Measurements from ENCODE around the gene ALKBH1. TPM values are rescaled to one million over a fixed set of nuclear protein-coding genes. Genes with fewer than 3 reads are reported as not detected.
"Not testable (repeated sequence)": the region's sequence is repeated elsewhere in the genome, so short reads cannot be mapped to it uniquely, and the experiment has no call there.

ALKBH1 gene
- polyA plus RNA-seq, 4 donors: 5.8 to 12.1 (median 9.5) TPM

DNA sequence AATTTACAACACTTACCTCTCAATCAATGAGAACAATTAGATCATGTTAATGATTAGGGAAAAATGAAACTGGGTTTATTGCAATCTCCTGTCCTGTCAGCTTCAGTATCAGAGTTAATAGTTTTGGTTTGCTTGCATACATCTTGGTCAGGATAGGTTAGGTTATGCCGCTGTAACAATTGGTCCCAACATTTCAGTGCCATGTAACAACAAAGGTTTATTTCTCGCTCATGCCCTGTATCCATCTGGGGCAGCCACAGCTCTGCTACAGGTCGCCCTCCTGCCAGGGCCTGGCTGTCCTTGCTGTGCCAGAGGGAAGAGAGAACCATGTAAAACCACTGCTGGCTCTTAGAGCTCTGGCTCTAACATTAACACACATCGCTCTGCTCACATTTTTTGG, 60.9 kb downstream of the ALKBH1 start:
- H3K27me3 ChIP-seq (ENCODE audit: control insufficient read depth in 3 of 3, insufficient read depth in 3 of 3, low read length in 3 of 3): peaks cover 0 to 4% (median 0%) of the 10 kb centered on the region in 3 donors
- FAIRE-seq (no peak), DNase-seq (no peak)
- H3K4me1 ChIP-seq (ENCODE audit: control insufficient read depth in 3 of 3, insufficient read depth in 2 of 3, low read depth in 1 of 3, low read length in 2 of 3): no peaks in the 10 kb centered on the region
- H3K36me3 ChIP-seq (ENCODE audit: control insufficient read depth in 3 of 3, insufficient read depth in 2 of 3, low read depth in 1 of 3, low read length in 3 of 3): no peaks in the 10 kb centered on the region
- H3K4me3 ChIP-seq (ENCODE audit: low read depth in 1 of 3, low read length in 3 of 3): no peak overlapping the region
- 87 to 97% (median 97%) methylated on average over 4 of the region's 4 CpGs for WGBS, 3 donors
- peaks cover 0 to 2% of the 10 kb centered on the region in 2 donors for H3K9me3 ChIP-seq (ENCODE audit: control insufficient read depth in 2 of 2, insufficient read depth in 1 of 2, low read depth in 1 of 2, low read length in 1 of 2)
- H3K27ac ChIP-seq (ENCODE audit: low read depth in 1 of 3, low read length in 2 of 3): no peak overlapping the region

DNA sequence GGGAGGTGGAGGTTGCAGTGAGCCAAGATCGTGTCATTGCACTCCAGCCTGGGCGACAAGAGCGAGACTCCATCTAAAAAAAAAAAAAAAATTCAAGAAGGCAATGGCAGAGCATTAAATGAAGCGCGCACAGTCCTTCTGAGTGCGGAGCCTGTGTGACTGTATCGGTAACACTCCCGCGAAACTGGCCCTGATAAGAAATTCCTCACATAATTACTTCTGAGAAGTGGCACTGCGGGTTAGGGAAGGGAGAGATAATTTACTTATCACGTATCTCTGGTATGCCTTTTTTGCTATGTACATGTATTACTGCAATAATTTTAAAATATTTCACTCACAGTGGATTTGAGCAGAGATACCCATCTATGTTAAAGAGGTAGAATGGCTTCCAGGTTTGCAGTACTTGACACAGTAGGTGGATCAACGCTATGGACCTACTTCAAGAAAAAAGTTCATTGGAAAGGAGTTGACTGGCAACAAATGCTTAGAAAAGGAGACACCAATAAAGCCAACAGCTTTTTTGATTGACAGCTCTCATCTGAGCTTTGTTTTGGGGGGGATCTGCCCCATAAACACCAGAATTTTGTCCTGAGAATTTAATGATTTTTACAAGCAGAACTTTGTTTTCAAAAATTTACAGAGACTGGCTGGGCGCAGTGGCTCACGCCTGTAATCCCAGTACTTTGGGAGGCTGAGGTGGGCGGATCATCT, 62.1 kb downstream of the ALKBH1 start:
- FAIRE-seq (no peak), DNase-seq (peak; percentile 39 to 67)
- Histone ChIP-seq H3K27me3 (ENCODE audit: control insufficient read depth in 3 of 3, insufficient read depth in 3 of 3, low read length in 3 of 3) (peaks cover 0 to 9% (median 0%) of the 10 kb centered on the region in 3 donors), H3K9me3 (ENCODE audit: control insufficient read depth in 2 of 2, insufficient read depth in 1 of 2, low read depth in 1 of 2, low read length in 1 of 2) (peaks cover 0 to 2% of the 10 kb centered on the region in 2 donors), H3K36me3 (ENCODE audit: control insufficient read depth in 3 of 3, insufficient read depth in 2 of 3, low read depth in 1 of 3, low read length in 3 of 3) (no peaks in the 10 kb centered on the region), H3K4me3 (ENCODE audit: low read depth in 1 of 3, low read length in 3 of 3) (no peak overlapping the region), H3K27ac (ENCODE audit: low read depth in 1 of 3, low read length in 2 of 3) (no peak overlapping the region), H3K4me1 (ENCODE audit: control insufficient read depth in 3 of 3, insufficient read depth in 2 of 3, low read depth in 1 of 3, low read length in 2 of 3) (peaks cover 0 to 5% (median 4%) of the 10 kb centered on the region in 3 donors)
- 35 to 69% (median 50%) methylated on average over 15 of the region's 15 CpGs for WGBS, 3 donors

DNA sequence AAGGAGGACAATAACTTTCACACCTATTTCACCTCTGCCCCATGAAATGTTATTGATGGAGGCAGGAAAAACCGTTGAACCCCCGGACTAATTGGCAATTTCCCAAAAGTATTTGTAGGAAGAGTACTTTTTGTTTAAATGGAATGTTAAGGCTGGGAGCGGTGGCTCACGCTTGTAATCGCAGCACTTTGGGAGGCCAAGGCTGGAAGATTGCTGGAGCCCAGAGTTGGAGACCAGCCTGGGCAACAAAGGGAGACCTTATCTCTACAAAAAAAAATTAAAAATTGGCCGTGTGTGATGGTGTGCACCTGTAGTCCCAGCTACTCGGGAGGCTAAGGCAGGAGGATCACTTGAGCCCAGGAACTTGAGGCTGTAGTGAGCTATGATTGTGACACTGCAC, 65.4 kb downstream of the ALKBH1 start:
- Histone ChIP-seq H3K9me3 (ENCODE audit: control insufficient read depth in 2 of 2, insufficient read depth in 1 of 2, low read depth in 1 of 2, low read length in 1 of 2) (no peaks in the 10 kb centered on the region), H3K36me3 (ENCODE audit: control insufficient read depth in 3 of 3, insufficient read depth in 2 of 3, low read depth in 1 of 3, low read length in 3 of 3) (no peaks in the 10 kb centered on the region), H3K4me3 (ENCODE audit: low read depth in 1 of 3, low read length in 3 of 3) (no peak overlapping the region), H3K27me3 (ENCODE audit: control insufficient read depth in 3 of 3, insufficient read depth in 3 of 3, low read length in 3 of 3) (peaks cover 0 to 12% (median 0%) of the 10 kb centered on the region in 3 donors), H3K27ac (ENCODE audit: low read depth in 1 of 3, low read length in 2 of 3) (peak overlapping the region in 1 of 3 donors; percentile 70), H3K4me1 (ENCODE audit: control insufficient read depth in 3 of 3, insufficient read depth in 2 of 3, low read depth in 1 of 3, low read length in 2 of 3) (peaks cover 0 to 5% (median 4%) of the 10 kb centered on the region in 3 donors)
- DNase-seq: no peak
- 25 to 52% (median 42%) methylated on average over 7 of the region's 7 CpGs for WGBS, 3 donors
- FAIRE-seq: no peak

DNA sequence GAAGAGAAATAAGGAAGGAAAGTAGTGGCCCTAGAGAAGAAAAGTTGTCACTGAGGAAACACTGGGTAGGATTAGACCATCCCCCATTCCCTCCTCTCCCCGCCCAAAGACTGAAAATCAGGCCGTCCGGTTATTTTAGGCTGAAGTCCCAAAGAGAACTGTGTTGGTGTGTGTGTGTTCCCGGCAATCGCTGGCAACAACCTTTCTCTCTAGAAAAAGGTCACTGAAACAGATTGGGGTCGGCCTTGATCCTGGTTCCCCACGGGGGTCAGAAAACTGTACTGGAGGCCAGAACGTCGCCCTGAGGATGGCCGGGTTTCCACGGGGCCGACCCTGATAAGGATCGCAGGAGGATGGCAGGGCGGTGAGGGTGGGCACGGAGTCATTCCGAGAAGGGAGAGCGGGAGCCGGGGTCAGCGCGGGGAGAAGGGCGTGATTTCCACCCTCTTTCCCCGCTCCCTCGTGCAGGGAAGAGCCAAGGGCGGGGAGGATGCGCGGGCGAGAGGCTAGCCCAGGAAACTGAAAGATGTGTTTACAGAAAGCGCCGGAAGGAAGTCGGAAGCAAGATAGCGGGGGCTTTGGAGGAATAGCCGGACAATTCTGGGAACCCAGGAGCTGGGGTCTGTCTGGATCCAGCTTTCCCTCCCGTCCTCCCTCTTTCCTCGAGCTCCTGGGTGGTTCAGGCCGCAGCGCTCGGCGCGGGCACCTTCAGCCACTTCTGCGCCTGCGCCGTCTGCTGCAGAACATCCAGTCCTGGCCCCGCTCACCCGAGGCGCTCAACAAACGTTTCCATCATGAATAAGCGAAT, 66.1 kb downstream of the ALKBH1 start:
- WGBS, 3 donors: 13 to 17% (median 17%) methylated on average over 44 to 47 of the region's 47 CpGs
- peaks cover 0 to 12% (median 0%) of the 10 kb centered on the region in 3 donors for H3K27me3 ChIP-seq (ENCODE audit: control insufficient read depth in 3 of 3, insufficient read depth in 3 of 3, low read length in 3 of 3)
- peaks cover 0 to 5% (median 4%) of the 10 kb centered on the region in 3 donors for H3K4me1 ChIP-seq (ENCODE audit: control insufficient read depth in 3 of 3, insufficient read depth in 2 of 3, low read depth in 1 of 3, low read length in 2 of 3)
- H3K4me3 ChIP-seq (ENCODE audit: low read depth in 1 of 3, low read length in 3 of 3): peak overlapping the region; percentile 18 to 45 (median 42)
- peak; percentile 64 to 69 for DNase-seq
- peak overlapping the region in 2 of 3 donors; percentile 12 to 70 for H3K27ac ChIP-seq (ENCODE audit: low read depth in 1 of 3, low read length in 2 of 3)
- no peaks in the 10 kb centered on the region for H3K9me3 ChIP-seq (ENCODE audit: control insufficient read depth in 2 of 2, insufficient read depth in 1 of 2, low read depth in 1 of 2, low read length in 1 of 2)
- FAIRE-seq: no peak
- H3K36me3 ChIP-seq (ENCODE audit: control insufficient read depth in 3 of 3, insufficient read depth in 2 of 3, low read depth in 1 of 3, low read length in 3 of 3): no peaks in the 10 kb centered on the region

DNA sequence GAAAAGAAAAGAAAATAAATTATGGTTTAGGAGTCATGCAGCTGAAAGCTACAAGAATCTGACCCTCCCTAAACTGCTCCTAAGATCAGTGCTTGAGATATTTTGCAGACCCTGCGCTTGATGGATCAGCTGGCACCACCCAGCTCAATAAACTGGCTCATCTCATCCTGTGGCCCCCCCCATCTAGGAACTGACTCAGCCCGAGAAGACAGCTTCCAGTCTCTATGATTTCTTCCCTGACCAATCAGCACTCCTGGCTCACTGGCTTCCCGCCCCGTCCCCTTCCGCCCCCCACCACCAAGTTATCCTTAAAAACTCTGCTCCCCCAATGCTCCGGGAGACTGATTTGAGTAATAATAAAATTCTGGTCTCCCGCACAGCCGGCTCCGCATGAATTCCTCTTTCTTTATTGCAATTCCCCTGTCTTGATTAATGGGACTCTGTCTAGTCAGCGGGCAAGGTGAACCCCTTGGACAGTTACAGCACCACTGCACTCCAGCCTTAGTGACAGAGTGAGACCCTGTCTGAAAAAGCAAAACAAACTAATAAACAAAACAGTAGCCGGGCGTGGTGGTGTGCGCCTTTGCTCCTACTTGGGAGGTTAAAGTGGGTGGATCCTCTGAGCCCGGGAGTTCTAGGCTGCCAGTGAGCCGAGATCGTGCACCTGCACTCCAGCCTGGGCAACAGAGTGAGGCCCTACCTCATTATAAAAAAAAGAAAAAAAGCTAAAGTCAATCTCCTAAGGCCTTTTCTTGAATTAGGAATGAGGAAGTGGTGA, 66.9 kb downstream of the ALKBH1 start:
- H3K27me3 ChIP-seq (ENCODE audit: control insufficient read depth in 3 of 3, insufficient read depth in 3 of 3, low read length in 3 of 3): peaks cover 0 to 14% (median 0%) of the 10 kb centered on the region in 3 donors
- no peaks in the 10 kb centered on the region for H3K9me3 ChIP-seq (ENCODE audit: control insufficient read depth in 2 of 2, insufficient read depth in 1 of 2, low read depth in 1 of 2, low read length in 1 of 2)
- no peaks in the 10 kb centered on the region for H3K36me3 ChIP-seq (ENCODE audit: control insufficient read depth in 3 of 3, insufficient read depth in 2 of 3, low read depth in 1 of 3, low read length in 3 of 3)
- H3K4me1 ChIP-seq (ENCODE audit: control insufficient read depth in 3 of 3, insufficient read depth in 2 of 3, low read depth in 1 of 3, low read length in 2 of 3): peaks cover 0 to 5% (median 4%) of the 10 kb centered on the region in 3 donors
- no peak for FAIRE-seq
- WGBS, 3 donors: 67 to 73% (median 68%) methylated on average over 16 of the region's 16 CpGs
- peak overlapping the region in 1 of 3 donors; percentile 70 for H3K27ac ChIP-seq (ENCODE audit: low read depth in 1 of 3, low read length in 2 of 3)
- DNase-seq: no peak
- H3K4me3 ChIP-seq (ENCODE audit: low read depth in 1 of 3, low read length in 3 of 3): no peak overlapping the region

DNA sequence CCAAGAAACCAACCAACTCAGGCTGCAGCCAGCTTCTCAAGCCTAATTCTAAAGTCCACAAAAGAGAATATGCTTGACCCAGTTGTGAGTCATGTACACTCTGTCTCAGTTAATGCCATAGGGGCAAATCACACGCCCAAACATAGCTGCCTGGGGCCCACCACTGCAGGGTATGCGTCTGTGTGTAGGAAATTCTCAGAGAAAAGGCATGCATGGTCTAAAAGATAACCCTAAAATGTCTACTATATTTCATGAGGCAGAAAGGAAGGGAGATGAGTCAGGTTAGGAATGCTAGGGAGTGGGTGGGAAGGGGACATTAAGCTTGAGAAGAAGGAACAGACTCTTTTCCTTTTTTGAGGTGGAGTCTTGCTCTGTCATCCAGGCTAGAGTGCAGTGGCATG, 69.1 kb downstream of the ALKBH1 start:
- Histone ChIP-seq H3K27ac (ENCODE audit: low read depth in 1 of 3, low read length in 2 of 3) (no peak overlapping the region), H3K4me3 (ENCODE audit: low read depth in 1 of 3, low read length in 3 of 3) (no peak overlapping the region), H3K36me3 (ENCODE audit: control insufficient read depth in 3 of 3, insufficient read depth in 2 of 3, low read depth in 1 of 3, low read length in 3 of 3) (no peaks in the 10 kb centered on the region), H3K4me1 (ENCODE audit: control insufficient read depth in 3 of 3, insufficient read depth in 2 of 3, low read depth in 1 of 3, low read length in 2 of 3) (peaks cover 0 to 5% (median 4%) of the 10 kb centered on the region in 3 donors), H3K9me3 (ENCODE audit: control insufficient read depth in 2 of 2, insufficient read depth in 1 of 2, low read depth in 1 of 2, low read length in 1 of 2) (peaks cover 0 to 9% of the 10 kb centered on the region in 2 donors), H3K27me3 (ENCODE audit: control insufficient read depth in 3 of 3, insufficient read depth in 3 of 3, low read length in 3 of 3) (peaks cover 0 to 13% (median 0%) of the 10 kb centered on the region in 3 donors)
- WGBS, 3 donors: 23 to 56% (median 30%) methylated on average over 2 of the region's 2 CpGs
- FAIRE-seq (no peak), DNase-seq (peak; percentile 55 to 75)

DNA sequence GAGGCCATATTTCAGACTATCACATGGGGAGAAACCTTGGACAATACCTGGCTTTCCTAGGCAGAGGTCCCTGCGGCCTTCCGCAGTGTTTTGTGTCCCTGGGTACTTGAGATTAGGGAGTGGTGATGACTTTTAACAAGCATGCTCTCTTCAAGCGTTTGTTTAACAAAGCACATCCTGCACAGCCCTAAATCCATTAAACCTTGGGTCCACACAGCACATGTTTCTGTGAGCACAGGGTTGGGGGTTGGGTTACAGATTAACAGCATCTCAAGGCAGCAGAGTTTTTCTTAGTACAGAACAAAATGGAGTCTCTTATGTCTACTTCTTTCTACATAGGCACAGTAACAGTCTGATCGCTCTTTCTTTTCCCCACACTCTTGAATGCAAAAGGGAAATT, 72.0 kb downstream of the ALKBH1 start:
- not testable (repeated sequence) for H3K27ac ChIP-seq (ENCODE audit: low read depth in 1 of 3, low read length in 2 of 3); DNase-seq; FAIRE-seq; H3K36me3 ChIP-seq (ENCODE audit: control insufficient read depth in 3 of 3, insufficient read depth in 2 of 3, low read depth in 1 of 3, low read length in 3 of 3); H3K27me3 ChIP-seq (ENCODE audit: control insufficient read depth in 3 of 3, insufficient read depth in 3 of 3, low read length in 3 of 3); H3K4me3 ChIP-seq (ENCODE audit: low read depth in 1 of 3, low read length in 3 of 3); H3K4me1 ChIP-seq (ENCODE audit: control insufficient read depth in 3 of 3, insufficient read depth in 2 of 3, low read depth in 1 of 3, low read length in 2 of 3)
- H3K9me3 ChIP-seq (ENCODE audit: control insufficient read depth in 2 of 2, insufficient read depth in 1 of 2, low read depth in 1 of 2, low read length in 1 of 2): peaks cover 0 to 20% of the 10 kb centered on the region in 2 donors
- 69 to 78% (median 72%) methylated on average over 4 of the region's 4 CpGs for WGBS, 3 donors

DNA sequence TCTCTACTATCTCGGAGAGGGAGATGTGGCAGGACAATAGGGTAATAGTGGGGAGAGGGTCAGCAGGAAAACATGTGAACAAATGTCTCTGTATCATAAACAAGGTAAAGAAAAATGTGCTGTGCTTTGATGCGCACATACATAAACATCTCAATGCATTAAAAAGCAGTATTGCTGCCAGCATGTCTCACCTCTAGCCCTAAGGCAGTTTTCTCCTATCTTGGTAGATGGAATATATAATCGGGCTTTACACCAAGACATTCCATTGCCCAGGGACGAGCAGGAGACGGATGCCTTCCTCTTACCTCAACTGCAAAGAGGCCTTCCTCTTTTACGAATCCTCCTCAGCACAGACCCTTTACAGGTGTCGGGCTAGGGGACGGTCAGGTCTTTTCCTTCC, 72.4 kb downstream of the ALKBH1 start:
- DNase-seq; H3K4me3 ChIP-seq (ENCODE audit: low read depth in 1 of 3, low read length in 3 of 3); H3K4me1 ChIP-seq (ENCODE audit: control insufficient read depth in 3 of 3, insufficient read depth in 2 of 3, low read depth in 1 of 3, low read length in 2 of 3); H3K27me3 ChIP-seq (ENCODE audit: control insufficient read depth in 3 of 3, insufficient read depth in 3 of 3, low read length in 3 of 3); H3K27ac ChIP-seq (ENCODE audit: low read depth in 1 of 3, low read length in 2 of 3); FAIRE-seq; H3K36me3 ChIP-seq (ENCODE audit: control insufficient read depth in 3 of 3, insufficient read depth in 2 of 3, low read depth in 1 of 3, low read length in 3 of 3): not testable (repeated sequence)
- 86 to 88% (median 86%) methylated on average over 8 of the region's 8 CpGs for WGBS, 3 donors
- peaks cover 0 to 20% of the 10 kb centered on the region in 2 donors for H3K9me3 ChIP-seq (ENCODE audit: control insufficient read depth in 2 of 2, insufficient read depth in 1 of 2, low read depth in 1 of 2, low read length in 1 of 2)
